Left ventricle myocardium inferior (tissue), 1 donor: ENCODE data around the gene AFMID. TPM values are rescaled to one million over a fixed set of nuclear protein-coding genes. Genes with fewer than 3 reads are reported as not detected.
A peak's percentile ranks its signal among the peaks of the same experiment; 100 is the strongest.
"Not testable (repeated sequence)": the region's sequence is repeated elsewhere in the genome, so short reads cannot be mapped to it uniquely, and the experiment has no call there.

Experiments used
- DNase-seq: peaks from one replicate; pipeline ENCODE4 v3.0.0-alpha.2; 2020
- H3K27ac ChIP-seq: fragments of 200-600 bp; replicated peaks from 2 replicates; pipeline ENCODE4 v1.8.0; 2021
- H3K27me3 ChIP-seq: fragments of 200-600 bp; 2 replicates; pipeline ENCODE4 v1.8.0; 2021; ENCODE audit warnings: low read depth
- H3K36me3 ChIP-seq: fragments of 200-600 bp; 2 replicates; pipeline ENCODE4 v1.8.0; 2021
- H3K4me1 ChIP-seq: fragments of 200-600 bp; 2 replicates; pipeline ENCODE4 v1.8.0; 2021
- H3K4me3 ChIP-seq: fragments of 200-600 bp; 2 replicates; pipeline ENCODE4 v1.8.0; 2021; ENCODE audit warnings: mild to moderate bottlenecking, moderate library complexity
- H3K9me3 ChIP-seq: fragments of 200-600 bp; replicated peaks from 2 replicates; pipeline ENCODE4 v1.8.0; 2021
- CTCF ChIP-seq: fragments of 200-600 bp; IDR thresholded peaks from 2 replicates; pipeline ENCODE4 v1.8.0; 2021; ENCODE audit warnings: antibody characterized with exemption, mild to moderate bottlenecking, borderline replicate concordance
- intact Hi-C: fragments of 100-400 bp; cut with micrococcal nuclease; formaldehyde crosslinking; loops from one replicate; pipeline ENCODE4 v1.11.0; 2022
- total RNA-seq: library from RNA; stranded (reverse); fragmentation: NEBNext Ultra II Directional; extraction: Animal tissue kit (Norgen Biotek cat#: 25700); gene quantifications from one replicate; pipeline ENCODE4 v1.2.1, GENCODE V29; 2021
- donor health status: DM: no; HTN: yes; CAD: no; lungs with severe emphysema.

Gene AFMID
- total RNA-seq, 1 donor from 2014 or later: 22.5 TPM

DNA sequence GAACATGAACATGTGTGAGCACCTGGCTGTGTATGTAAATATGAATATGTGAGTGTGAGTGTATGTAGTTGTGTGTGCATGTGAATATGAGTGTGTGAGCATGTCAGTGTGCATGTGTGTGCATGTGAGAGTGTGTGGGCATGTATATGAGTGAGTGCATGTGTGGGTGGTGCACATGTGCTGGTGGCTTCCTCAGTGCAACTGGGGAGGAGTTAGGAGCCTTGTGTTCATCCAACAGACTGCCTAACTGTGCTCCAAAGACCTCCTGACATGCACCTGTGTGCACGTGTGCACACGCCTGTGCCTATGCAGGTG, 45.7 kb downstream of the AFMID start:
- TF ChIP-seq CTCF: no peak

DNA sequence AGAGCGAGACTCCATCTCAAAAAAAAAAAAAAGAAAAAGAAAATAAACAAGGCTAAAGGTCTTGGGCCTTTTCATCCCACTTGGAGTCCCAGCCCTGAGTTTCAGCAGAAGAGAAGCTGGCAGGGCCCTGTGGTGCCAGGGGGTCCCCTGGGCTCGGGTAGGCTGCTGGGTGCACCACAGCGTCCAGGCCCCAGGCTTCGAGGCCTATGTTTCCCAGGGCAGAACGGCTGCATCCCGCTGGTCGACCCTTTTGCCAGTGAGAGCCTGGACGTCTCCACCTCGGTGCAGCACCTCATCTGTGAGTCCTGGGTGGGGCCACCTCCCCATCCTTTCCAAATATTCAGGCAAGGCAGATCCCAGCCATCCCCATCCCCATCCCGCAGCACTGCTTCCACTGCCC, 46.5 kb downstream of the AFMID start:
- Histone ChIP-seq H3K4me1 (peaks cover 6% of the 10 kb centered on the region), H3K27ac (no peak overlapping the region), H3K9me3 (no peaks in the 10 kb centered on the region), H3K4me3 (no peak overlapping the region), H3K36me3 (no peaks in the 10 kb centered on the region), H3K27me3 (peaks cover 48% of the 10 kb centered on the region)
- no peak for DNase-seq
- no peak for TF ChIP-seq CTCF
- intact Hi-C loops: no loop called here

More for the DNA sequence above, 45.7 kb downstream of the AFMID start:
- intact Hi-C loops: no loop called here
- Histone ChIP-seq H3K27ac (no peak overlapping the region), H3K4me1 (peaks cover 6% of the 10 kb centered on the region), H3K36me3 (no peaks in the 10 kb centered on the region), H3K4me3 (no peak overlapping the region), H3K9me3 (no peaks in the 10 kb centered on the region), H3K27me3 (peaks cover 48% of the 10 kb centered on the region)
- DNase-seq: no peak

GRCh38 chr17:78234261-78234865, 47.2 kb downstream of the AFMID start:
- no peaks in the 10 kb centered on the region for H3K9me3 ChIP-seq
- no peaks in the 10 kb centered on the region for H3K36me3 ChIP-seq
- DNase-seq: no peak
- H3K27me3 ChIP-seq: peaks cover 44% of the 10 kb centered on the region
- peaks cover 6% of the 10 kb centered on the region for H3K4me1 ChIP-seq
- intact Hi-C loops: no loop called here
- H3K27ac ChIP-seq: peak overlapping the region; percentile 30
- no peak overlapping the region for H3K4me3 ChIP-seq
- no peak for TF ChIP-seq CTCF

DNA sequence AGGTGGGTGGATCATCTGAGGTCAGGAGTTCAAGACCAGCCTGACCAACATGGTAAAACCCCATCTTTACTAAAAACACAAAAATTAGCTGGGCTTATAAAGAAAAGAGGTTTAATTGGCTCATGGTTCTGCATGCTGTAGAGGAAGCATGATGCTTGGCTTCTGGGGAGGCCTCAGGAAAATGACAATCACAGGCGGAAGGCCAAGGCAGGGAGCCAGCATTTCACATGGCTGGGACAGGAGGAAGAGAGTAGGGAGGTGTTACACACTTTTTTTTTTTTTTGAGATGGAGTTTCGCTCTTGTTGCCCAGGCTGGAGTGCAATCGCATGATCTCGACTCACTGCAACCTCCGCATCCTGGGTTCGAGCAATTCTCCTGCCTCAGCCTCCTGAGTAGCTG, 47.9 kb downstream of the AFMID start:
- DNase-seq: peak; percentile 60
- H3K9me3 ChIP-seq, H3K4me3 ChIP-seq, H3K36me3 ChIP-seq, H3K4me1 ChIP-seq, intact Hi-C loops: not testable (repeated sequence)
- peak overlapping the region; percentile 30 for H3K27ac ChIP-seq
- H3K27me3 ChIP-seq: peaks cover 38% of the 10 kb centered on the region

GRCh38 chr17:78235885-78236284, 48.7 kb downstream of the AFMID start:
- intact Hi-C loops: no loop called here
- Histone ChIP-seq H3K27ac (no peak overlapping the region), H3K4me3 (no peak overlapping the region), H3K27me3 (peaks cover 29% of the 10 kb centered on the region), H3K36me3 (no peaks in the 10 kb centered on the region), H3K9me3 (no peaks in the 10 kb centered on the region), H3K4me1 (peaks cover 6% of the 10 kb centered on the region)
- no peak for TF ChIP-seq CTCF
- DNase-seq: no peak

DNA sequence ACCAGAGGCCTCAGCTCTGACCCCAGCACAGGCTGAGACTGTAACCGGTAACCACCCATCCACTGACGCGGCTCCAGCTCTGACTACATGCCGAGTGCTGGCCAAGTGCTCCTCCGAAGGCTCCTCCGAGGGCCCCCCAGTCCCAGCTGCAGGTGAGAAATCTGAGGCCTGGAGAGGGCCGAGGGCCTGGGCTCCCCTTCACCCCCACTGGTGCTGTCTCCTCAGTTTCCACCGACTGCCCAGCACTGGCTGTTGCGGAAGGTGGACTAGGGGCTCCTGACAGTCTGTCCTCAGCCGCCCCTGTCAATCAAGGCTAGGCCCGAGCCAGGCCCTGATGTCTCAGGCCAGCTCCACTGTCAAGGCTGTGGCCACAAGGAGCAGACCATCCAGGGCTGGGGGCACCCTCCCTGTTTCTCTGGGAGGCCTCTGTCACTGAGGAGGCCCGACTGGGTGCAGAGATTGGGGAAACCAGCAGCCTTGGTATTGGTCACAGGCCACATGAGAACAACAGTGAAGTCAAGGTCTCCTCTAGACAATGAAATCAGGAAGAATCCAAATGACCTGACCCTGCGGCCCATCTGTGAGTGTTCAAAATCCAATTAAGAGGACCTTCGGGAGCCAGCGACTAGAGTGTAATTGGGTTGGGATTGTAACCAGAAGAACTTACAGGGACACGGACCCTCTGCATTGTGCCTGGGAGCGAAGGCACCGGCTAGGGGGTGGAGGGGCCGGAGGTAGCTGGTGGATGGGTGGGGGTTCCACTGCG, 49.4 kb downstream of the AFMID start:
- TF ChIP-seq CTCF: no peak
- Histone ChIP-seq H3K27me3 (peaks cover 23% of the 10 kb centered on the region), H3K36me3 (no peaks in the 10 kb centered on the region), H3K4me3 (no peak overlapping the region), H3K4me1 (peaks cover 6% of the 10 kb centered on the region), H3K27ac (no peak overlapping the region), H3K9me3 (no peaks in the 10 kb centered on the region)
- DNase-seq: no peak
- intact Hi-C loops: no loop called here
